Large intestine (tissue), 12 donors: ENCODE measurements around the gene TECPR2. TPM values are rescaled to one million over a fixed set of nuclear protein-coding genes. Genes with fewer than 3 reads are reported as not detected.
A peak's percentile ranks its signal among the peaks of the same experiment; 100 is the strongest.

Experiments used
- DNase-seq, 2 donors: peaks; one replicate each; pipeline versions ENCODE4 v3.0.0 to v3.0.0-alpha.2; 2013
- H3K27ac ChIP-seq: one replicate; pipeline ENCODE4 v1.5.1; 2013; ENCODE audit warnings: low read length
- H3K27me3 ChIP-seq: 2 replicates; pipeline ENCODE4 v1.6.1; 2013; ENCODE audit warnings: low read length; ENCODE audit not compliant: control insufficient read depth, insufficient read depth
- H3K36me3 ChIP-seq: 2 replicates; pipeline ENCODE4 v1.6.1; 2013; ENCODE audit warnings: low read length; ENCODE audit not compliant: control insufficient read depth, insufficient read depth
- H3K4me1 ChIP-seq: one replicate; pipeline ENCODE4 v1.6.1; 2013; ENCODE audit warnings: low read length; ENCODE audit not compliant: control insufficient read depth, insufficient read depth
- H3K4me3 ChIP-seq: one replicate; pipeline ENCODE4 v1.5.1; 2013; ENCODE audit warnings: low read length
- H3K9me3 ChIP-seq: one replicate; pipeline ENCODE4 v1.6.1; 2013; ENCODE audit warnings: mild to moderate bottlenecking, low read depth, low read length, moderate library complexity; ENCODE audit not compliant: control insufficient read depth
- WGBS: methylation state at CpG from one replicate; pipeline ENCODE4 v1.1.5; 2013; ENCODE audit warnings: low lambda C conversion rate; ENCODE audit not compliant: insufficient coverage; 5-methylcytosine and 5-hydroxymethylcytosine counted together
- long read RNA-seq, 11 donors: transcript quantifications; one replicate each; lab custom pipeline, GENCODE V29; 2026
- polyA plus RNA-seq: library from polyadenylated mRNA; unstranded; fragments of 120-200 nt; gene quantifications from one replicate; pipeline ENCODE4 v1.2.1, GENCODE V29; 2013

TECPR2 gene
- 10.6 TPM for polyA plus RNA-seq
- long read RNA-seq, donor 1, partial matches to known transcripts, result 8 of 14 reads
- long read RNA-seq, donor 1, other reads (novel, unspliced or antisense), result 6 of 14 reads
- long read RNA-seq, donor 2, result 0 reads
- long read RNA-seq, donor 3, result 0 reads
- long read RNA-seq, donor 4, result 0 reads
- long read RNA-seq, donor 5, result 0 reads
- long read RNA-seq, donor 6, partial matches to known transcripts, result 38 of 52 reads
- long read RNA-seq, donor 6, other reads (novel, unspliced or antisense), result 11 of 52 reads
- long read RNA-seq, donor 7, full-length matches to known transcripts, result 1 of 1 reads
- long read RNA-seq, donor 7, partial matches to known transcripts, result 0 of 1 reads
- long read RNA-seq, donor 7, other reads (novel, unspliced or antisense), result 0 of 1 reads
- long read RNA-seq, donor 8, partial matches to known transcripts, result 53 of 54 reads
- long read RNA-seq, donor 8, other reads (novel, unspliced or antisense), result 0 of 54 reads
- long read RNA-seq, donor 9, result 0 reads
- long read RNA-seq, donor 10, partial matches to known transcripts, result 42 of 51 reads
- long read RNA-seq, donor 10, other reads (novel, unspliced or antisense), result 9 of 51 reads
- long read RNA-seq, donor 11, partial matches to known transcripts, result 0 of 29 reads
- long read RNA-seq, donor 11, other reads (novel, unspliced or antisense), result 27 of 29 reads

- H3K36me3 ChIP-seq, result peaks cover 14% of the 10 kb centered on the region
- H3K27me3 ChIP-seq, result no peaks in the 10 kb centered on the region
- peaks cover 17% of the 10 kb centered on the region for H3K4me1 ChIP-seq
- no peaks in the 10 kb centered on the region for H3K9me3 ChIP-seq
- peak within 1 kb of the TSS; percentile 85 for H3K27ac ChIP-seq
- no CpG with 5 or more reads among the region's 58 CpGs for WGBS
- peak; percentile 96 to 97 for DNase-seq
- peak within 1 kb of the TSS; percentile 92 for H3K4me3 ChIP-seq
These were observed at the start of gene TECPR2, which contains the start of gene CINP for GRCh38 chr14:102362545-102363181. TECPR2 (plus strand) TSS chr14:102362941; CDS start chr14:102376722, 13,781 bp downstream. CINP (minus strand) TSS chr14:102362890; CDS start chr14:102362851, 39 bp downstream.

GRCh38 chr14:102314242-102315011 lies 48.3 kb upstream of the TECPR2 start:
- peak; percentile 78 to 84 for DNase-seq
- Histone ChIP-seq H3K27ac (no peak overlapping the region), H3K4me3 (peak overlapping the region; percentile 48), H3K36me3 (no peaks in the 10 kb centered on the region), H3K27me3 (no peaks in the 10 kb centered on the region), H3K9me3 (no peaks in the 10 kb centered on the region), H3K4me1 (peaks cover 17% of the 10 kb centered on the region)
- WGBS, result 0% methylated on average over 3 of the region's 52 CpGs

- Histone ChIP-seq H3K9me3 (no peaks in the 10 kb centered on the region), H3K27ac (no peak overlapping the region)
These were observed 47.6 kb upstream of the TECPR2 start for GRCh38 chr14:102315121-102315520.

GRCh38 chr14:102316338-102316742 lies 46.4 kb upstream of the TECPR2 start:
- H3K36me3 ChIP-seq, result no peaks in the 10 kb centered on the region
- H3K4me3 ChIP-seq, result peak overlapping the region; percentile 71
- H3K27me3 ChIP-seq, result no peaks in the 10 kb centered on the region
- WGBS, result no CpG with 5 or more reads among the region's 10 CpGs
- peaks cover 29% of the 10 kb centered on the region for H3K4me1 ChIP-seq
- H3K9me3 ChIP-seq, result no peaks in the 10 kb centered on the region
- peak in 1 of 2 donors; percentile 45 for DNase-seq
- peak overlapping the region; percentile 96 for H3K27ac ChIP-seq

More at GRCh38 chr14:102315121-102315520, 47.6 kb upstream of the TECPR2 start:
- Histone ChIP-seq H3K4me1 (peaks cover 17% of the 10 kb centered on the region), H3K36me3 (no peaks in the 10 kb centered on the region), H3K27me3 (no peaks in the 10 kb centered on the region), H3K4me3 (no peak overlapping the region)
- WGBS, result no CpG with 5 or more reads among the region's 6 CpGs
- no peak for DNase-seq

GRCh38 chr14:102316743-102317563 lies 45.8 kb upstream of the TECPR2 start:
- Histone ChIP-seq H3K4me3 (peak overlapping the region; percentile 71), H3K27ac (peak overlapping the region; percentile 96), H3K4me1 (peaks cover 35% of the 10 kb centered on the region), H3K9me3 (no peaks in the 10 kb centered on the region), H3K27me3 (no peaks in the 10 kb centered on the region), H3K36me3 (no peaks in the 10 kb centered on the region)
- DNase-seq, result peak; percentile 85 to 92
- no CpG with 5 or more reads among the region's 54 CpGs for WGBS

- 59% methylated on average over 3 of the region's 12 CpGs for WGBS
- peaks cover 42% of the 10 kb centered on the region for H3K4me1 ChIP-seq
- DNase-seq, result peak in 1 of 2 donors; percentile 59
These were observed 45.0 kb upstream of the TECPR2 start for GRCh38 chr14:102317564-102318248.

GRCh38 chr14:102318781-102319276 lies 43.9 kb upstream of the TECPR2 start:
- Histone ChIP-seq H3K4me3 (peak overlapping the region; percentile 91), H3K9me3 (no peaks in the 10 kb centered on the region), H3K27ac (peak overlapping the region; percentile 89), H3K4me1 (peaks cover 51% of the 10 kb centered on the region), H3K36me3 (no peaks in the 10 kb centered on the region), H3K27me3 (no peaks in the 10 kb centered on the region)
- DNase-seq, result no peak
- WGBS, result 100% methylated on average over 1 of the region's 15 CpGs

More at GRCh38 chr14:102317564-102318248, 45.0 kb upstream of the TECPR2 start:
- peak overlapping the region; percentile 71 for H3K4me3 ChIP-seq
- no peaks in the 10 kb centered on the region for H3K27me3 ChIP-seq
- H3K9me3 ChIP-seq, result no peaks in the 10 kb centered on the region
- peak overlapping the region; percentile 96 for H3K27ac ChIP-seq
- H3K36me3 ChIP-seq, result no peaks in the 10 kb centered on the region

- Histone ChIP-seq H3K27ac (peak within 1 kb of the TSS; percentile 94), H3K9me3 (no peaks in the 10 kb centered on the region), H3K27me3 (no peaks in the 10 kb centered on the region), H3K4me3 (peak within 1 kb of the TSS; percentile 91), H3K36me3 (no peaks in the 10 kb centered on the region), H3K4me1 (peaks cover 51% of the 10 kb centered on the region)
- no CpG with 5 or more reads among the region's 71 CpGs for WGBS
- peak; percentile 92 for DNase-seq
These were observed 43.2 kb upstream of the TECPR2 start, which contains the start of gene ZNF839 for GRCh38 chr14:102319351-102320032. ZNF839 (plus strand) TSS chr14:102319746; CDS start chr14:102319766, 20 bp downstream.
